Kidney (tissue), 14 donors: Measurements from ENCODE around the gene HTT. TPM values are rescaled to one million over a fixed set of nuclear protein-coding genes. Genes with fewer than 3 reads are reported as not detected.

Source experiments
- DNase-seq, 5 donors: peaks; one replicate each; pipeline ENCODE4 v3.0.0-alpha.2; 2013 to 2020
- FAIRE-seq: peaks from 2 replicates; lab custom pipeline; 2012; peaks lifted over from hg19 to GRCh38; lab: Jason Lieb, UNC
- H3K27ac ChIP-seq, 2 donors: one replicate each; pipeline ENCODE4 v1.7.0; 2013; ENCODE audit warnings: low read depth in 2 of 2, low read length in 2 of 2, inconsistent platforms in 1 of 2
- H3K27me3 ChIP-seq: one replicate; pipeline ENCODE4 v1.7.1; 2013; ENCODE audit warnings: low read length, inconsistent platforms; ENCODE audit not compliant: control insufficient read depth, insufficient read depth
- H3K36me3 ChIP-seq, 3 donors: one replicate each; pipeline versions ENCODE4 v1.7.0 to v1.7.1; 2013; ENCODE audit warnings: low read length in 3 of 3, control low read depth in 1 of 3, inconsistent platforms in 1 of 3; ENCODE audit not compliant: insufficient read depth in 3 of 3, control insufficient read depth in 2 of 3
- H3K4me1 ChIP-seq, 3 donors: one replicate each; pipeline versions ENCODE4 v1.7.0 to v1.7.1; 2013; ENCODE audit warnings: low read length in 3 of 3, inconsistent platforms in 1 of 3, low read depth in 1 of 3; ENCODE audit not compliant: control insufficient read depth in 2 of 3, insufficient read depth in 2 of 3
- H3K4me3 ChIP-seq, 3 donors: one replicate each; pipeline versions ENCODE4 v1.7.0 to v1.8.1; 2013; ENCODE audit warnings: low read length in 3 of 3, control low read depth in 1 of 3, inconsistent platforms in 1 of 3
- H3K9ac ChIP-seq, 3 donors: one replicate each; pipeline versions ENCODE4 v1.7.0 to v1.7.1; 2013; ENCODE audit warnings: low read length in 3 of 3, control low read depth in 1 of 3, inconsistent platforms in 1 of 3
- H3K9me3 ChIP-seq, 3 donors: one replicate each; pipeline versions ENCODE4 v1.7.0 to v1.7.1; 2013; ENCODE audit warnings: low read length in 3 of 3, control low read depth in 1 of 3, inconsistent platforms in 1 of 3; ENCODE audit not compliant: control insufficient read depth in 2 of 3, insufficient read depth in 1 of 3
- CTCF ChIP-seq: IDR thresholded peaks from 3 replicates; pipeline ENCODE4 v1.5.1; 2012; ENCODE audit warnings: mild to moderate bottlenecking, moderate library complexity, borderline replicate concordance; ENCODE audit not compliant: insufficient read depth; ENCODE audit errors: extremely low read depth
- intact Hi-C: fragments of 100-400 bp; cut with DNase I; formaldehyde crosslinking; loops from one replicate; pipeline ENCODE4 v1.11.1; 2022
- polyA plus RNA-seq: library from polyadenylated mRNA; stranded (reverse); fragments of 350-450 nt; fragmentation: Illumina TruSeq; extraction: RNeasy Lipid Tissue Mini Kit (QIAGEN cat#74804); gene quantifications from one replicate; pipeline ENCODE4 v1.2.3, GENCODE V29; 2014; ENCODE audit warnings: low read depth, low replicate concordance; ENCODE audit not compliant: insufficient read depth
- total RNA-seq: library from RNA; stranded (reverse); fragmentation: NEBNext Ultra II Directional; extraction: Animal tissue kit (Norgen Biotek cat#: 25700); gene quantifications from one replicate; pipeline ENCODE4 v1.2.1, GENCODE V29; 2021
- donor health status: control.
- donor health status: control.
- donor health status: control.
- donor health status: control.
- donor health status: control.
- donor health status: DM: yes; HTN: yes; CAD: no.
- donor health status: Normal renal cell carcinoma (clear cell type).

Gene HTT
- total and polyA plus RNA-seq, 2 donors from 2014 or later = 7.2 to 64.0 TPM

GRCh38 chr4:3070709-3071500 lies 3.6 kb upstream of the HTT start:
- FAIRE-seq = no peak
- no peak overlapping the region for H3K4me3 ChIP-seq
- no peak for DNase-seq
- H3K27ac ChIP-seq = no peak overlapping the region
- intact Hi-C loops = no loop called here
- no peak for TF ChIP-seq CTCF
- no peak overlapping the region for H3K9ac ChIP-seq
- H3K4me1 ChIP-seq = peaks cover 2 to 9% (median 3%) of the 10 kb centered on the region in 3 donors
- no peaks in the 10 kb centered on the region for H3K9me3 ChIP-seq
- no peaks in the 10 kb centered on the region for H3K27me3 ChIP-seq
- no peaks in the 10 kb centered on the region for H3K36me3 ChIP-seq

GRCh38 chr4:3071811-3072210 lies 2.7 kb upstream of the HTT start:
- H3K9me3 ChIP-seq = no peaks in the 10 kb centered on the region
- no peaks in the 10 kb centered on the region for H3K36me3 ChIP-seq
- no peak for TF ChIP-seq CTCF
- intact Hi-C loops = no loop called here
- DNase-seq (no peak), FAIRE-seq (no peak)
- H3K4me3 ChIP-seq = no peak overlapping the region
- H3K9ac ChIP-seq = no peak overlapping the region
- H3K27me3 ChIP-seq = no peaks in the 10 kb centered on the region
- H3K4me1 ChIP-seq = peaks cover 6 to 15% (median 6%) of the 10 kb centered on the region in 3 donors
- no peak overlapping the region for H3K27ac ChIP-seq

GRCh38 chr4:3073158-3074077 lies 1.1 kb upstream of the HTT start:
- Histone ChIP-seq H3K9ac (peak overlapping the region in 2 of 3 donors; percentile 22 to 26), H3K4me3 (peak overlapping the region; percentile 26 to 69 (median 64)), H3K27me3 (no peaks in the 10 kb centered on the region), H3K27ac (no peak overlapping the region), H3K4me1 (peaks cover 6 to 15% (median 6%) of the 10 kb centered on the region in 3 donors), H3K36me3 (no peaks in the 10 kb centered on the region), H3K9me3 (no peaks in the 10 kb centered on the region)
- intact Hi-C loops = no loop called here
- no peak for TF ChIP-seq CTCF
- FAIRE-seq = no peak
- DNase-seq = peak in 2 of 5 donors; percentile 66 to 82
